Activated T-cell treated with anti-CD3 and anti-CD28 coated beads, Interleukin-2, amount 50 U/mL, for 4 hours (primary cell): ENCODE measurements around the gene MYH1. TPM values are rescaled to one million over a fixed set of nuclear protein-coding genes. Genes with fewer than 3 reads are reported as not detected.

Source experiments
- ATAC-seq, 2 donors: fragments of 200-7000 bp; cut with Tn5 transposase; one replicate each; pipeline ENCODE4 v1.10.0; 2021
- DNase-seq: peaks from one replicate; pipeline ENCODE4 v3.0.0-alpha.2; 2020
- H3K27me3 Mint-ChIP-seq: one replicate; pipeline ENCODE4 v1.8.0; 2021; ENCODE audit warnings: low read depth, mixed read lengths
- H3K36me3 Mint-ChIP-seq: one replicate; pipeline ENCODE4 v1.8.0; 2022; ENCODE audit warnings: mixed read lengths; ENCODE audit not compliant: insufficient read depth
- H3K4me1 Mint-ChIP-seq: one replicate; pipeline ENCODE4 v1.8.0; 2021; ENCODE audit warnings: low read depth, mixed read lengths
- H3K4me3 Mint-ChIP-seq: one replicate; pipeline ENCODE4 v1.8.0; 2021; ENCODE audit warnings: mild to moderate bottlenecking, moderate library complexity, mixed read lengths
- H3K9me3 Mint-ChIP-seq: one replicate; pipeline ENCODE4 v1.8.0; 2021; ENCODE audit warnings: mixed read lengths
- total RNA-seq, 3 donors: library from RNA; stranded (reverse); gene quantifications; one replicate each; pipeline ENCODE4 v1.2.1, GENCODE V29; 2021

MYH1 gene
- total RNA-seq, 3 donors from 2014 or later, result not detected

DNA sequence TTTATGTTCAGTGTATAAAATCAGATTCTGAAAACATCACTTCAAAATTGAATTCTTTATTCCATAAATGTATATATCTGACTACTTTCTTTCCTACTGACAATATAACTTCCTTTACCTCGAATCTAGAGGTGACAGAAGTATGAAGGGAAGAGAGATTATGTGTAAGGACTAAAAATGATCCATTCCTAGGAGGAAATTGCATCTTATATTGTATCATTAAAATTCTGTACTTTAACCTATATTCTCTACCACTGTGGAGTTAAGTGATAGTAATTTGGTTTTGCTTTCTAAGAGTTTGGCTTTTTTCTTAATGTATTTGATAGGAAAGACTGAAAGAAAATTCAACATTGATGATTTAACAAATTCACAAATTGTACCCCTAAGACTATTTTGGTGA is 60.4 kb downstream of the MYH1 start:
- no peak for ATAC-seq
- no peak for DNase-seq
- H3K4me3 Mint-ChIP-seq, result no peak overlapping the region
- no peaks in the 10 kb centered on the region for H3K36me3 Mint-ChIP-seq
- H3K4me1 Mint-ChIP-seq, result no peaks in the 10 kb centered on the region
- H3K27me3 Mint-ChIP-seq, result peaks cover 6% of the 10 kb centered on the region
- no peaks in the 10 kb centered on the region for H3K9me3 Mint-ChIP-seq

- ATAC-seq (no peak), DNase-seq (no peak)
- Mint-ChIP-seq H3K4me1 (no peaks in the 10 kb centered on the region), H3K9me3 (no peaks in the 10 kb centered on the region), H3K4me3 (no peak overlapping the region), H3K27me3 (peaks cover 6% of the 10 kb centered on the region), H3K36me3 (no peaks in the 10 kb centered on the region)
Measured at GRCh38 chr17:10447026-10447931, 71.1 kb downstream of the MYH1 start.

Other genes starting within 250 kb of the MYH1 start
- gene MYH13, start 145.5 kb downstream of the MYH1 start, total RNA-seq, result not detected
- gene MYH8, start 96.6 kb downstream of the MYH1 start, total RNA-seq, result not detected
- not detected for gene MYH4, start 49.0 kb downstream of the MYH1 start, total RNA-seq
- not detected for gene MYH2, start 31.1 kb upstream of the MYH1 start, total RNA-seq
- 1 to 10 TPM; 3.2 to 5.1 (median 4.1) TPM for gene MYH3, start 138.8 kb upstream of the MYH1 start, total RNA-seq
- 10 to 100 TPM; 54.7 to 56.2 (median 55.7) TPM for gene SCO1, start 179.0 kb upstream of the MYH1 start, total RNA-seq
- gene ADPRM, start 179.1 kb upstream of the MYH1 start, total RNA-seq, result 1 to 10 TPM; 5.9 to 7.7 (median 7.6) TPM
- gene TMEM220, start 211.5 kb upstream of the MYH1 start, total RNA-seq, result 1 to 10 TPM; 1.7 to 3.0 (median 1.8) TPM